Epithelial cell of prostate (primary cell): ENCODE data around the gene SCLT1.

Source experiments
- DNase-seq: peaks from one replicate; pipeline ENCODE4 v3.0.0-alpha.2; 2011; ENCODE audit warnings: low read depth, low spot score
- H3K27ac ChIP-seq: fragments of 450-650 bp; 2 replicates; pipeline ENCODE4 v1.5.1; 2017; ENCODE audit warnings: mild to moderate bottlenecking

SCLT1 gene

DNA sequence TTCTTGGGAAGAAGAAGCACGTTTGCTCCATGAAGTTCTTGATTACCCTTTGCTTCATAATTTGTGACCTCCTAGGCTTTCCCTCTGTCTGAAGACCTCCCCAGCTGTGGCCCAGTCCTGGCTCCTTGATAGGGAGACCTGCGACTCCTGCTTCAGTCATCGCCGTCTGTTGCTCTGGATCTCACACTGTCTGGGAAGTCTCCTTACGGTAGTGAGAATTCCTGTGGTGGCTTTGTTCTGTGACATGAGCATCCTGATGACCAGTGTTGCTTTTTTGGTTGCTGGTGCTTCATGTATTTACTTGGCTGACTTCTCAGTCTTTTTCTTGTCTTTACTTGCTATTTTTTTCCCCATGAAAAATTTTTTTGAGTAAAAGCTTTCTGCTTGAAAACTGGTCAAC is 239.6 kb downstream of the SCLT1 start:
- no peak for DNase-seq
- no peak overlapping the region for H3K27ac ChIP-seq

DNA sequence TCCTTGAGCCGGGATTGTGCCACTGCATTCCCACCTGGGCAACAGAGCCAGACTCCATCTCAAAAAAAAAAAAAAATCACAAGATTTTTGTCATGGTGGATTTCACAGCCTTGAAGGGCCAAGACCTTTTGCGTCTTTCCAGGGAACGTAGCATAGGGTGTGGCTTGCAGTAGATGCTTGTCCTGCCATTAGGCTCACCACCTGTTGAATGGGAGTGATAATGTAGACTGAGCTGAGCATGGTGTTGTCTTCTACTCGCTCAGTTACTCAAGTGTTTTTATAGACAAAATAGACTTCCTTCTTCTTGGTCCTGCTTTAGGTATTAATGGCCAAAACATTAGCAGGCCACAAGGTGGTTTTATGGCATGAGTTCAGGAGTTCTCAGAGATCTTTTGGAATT is 243.1 kb downstream of the SCLT1 start:
- no peak overlapping the region for H3K27ac ChIP-seq
- DNase-seq: no peak

DNA sequence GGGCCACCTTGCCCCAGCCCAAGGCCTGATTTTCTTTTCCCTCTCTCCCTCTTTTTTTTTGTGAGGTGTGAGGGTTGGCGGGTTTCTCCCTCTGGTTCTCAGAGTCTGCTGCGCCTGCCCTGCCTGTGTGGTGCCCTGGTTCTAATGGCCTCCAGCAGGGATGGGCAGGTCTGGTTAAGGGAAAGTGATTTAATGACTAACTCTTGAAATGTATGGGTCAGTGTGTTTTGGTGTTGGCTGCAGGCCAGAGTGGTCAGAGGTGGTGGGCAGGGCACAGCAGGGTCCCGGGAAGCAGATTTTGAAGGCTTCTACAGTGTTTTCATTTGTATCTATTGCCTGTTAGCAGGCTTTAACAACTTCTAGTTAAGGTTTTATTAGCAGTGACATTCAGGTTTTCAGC is 244.9 kb downstream of the SCLT1 start:
- H3K27ac ChIP-seq: no peak overlapping the region
- DNase-seq: no peak

DNA sequence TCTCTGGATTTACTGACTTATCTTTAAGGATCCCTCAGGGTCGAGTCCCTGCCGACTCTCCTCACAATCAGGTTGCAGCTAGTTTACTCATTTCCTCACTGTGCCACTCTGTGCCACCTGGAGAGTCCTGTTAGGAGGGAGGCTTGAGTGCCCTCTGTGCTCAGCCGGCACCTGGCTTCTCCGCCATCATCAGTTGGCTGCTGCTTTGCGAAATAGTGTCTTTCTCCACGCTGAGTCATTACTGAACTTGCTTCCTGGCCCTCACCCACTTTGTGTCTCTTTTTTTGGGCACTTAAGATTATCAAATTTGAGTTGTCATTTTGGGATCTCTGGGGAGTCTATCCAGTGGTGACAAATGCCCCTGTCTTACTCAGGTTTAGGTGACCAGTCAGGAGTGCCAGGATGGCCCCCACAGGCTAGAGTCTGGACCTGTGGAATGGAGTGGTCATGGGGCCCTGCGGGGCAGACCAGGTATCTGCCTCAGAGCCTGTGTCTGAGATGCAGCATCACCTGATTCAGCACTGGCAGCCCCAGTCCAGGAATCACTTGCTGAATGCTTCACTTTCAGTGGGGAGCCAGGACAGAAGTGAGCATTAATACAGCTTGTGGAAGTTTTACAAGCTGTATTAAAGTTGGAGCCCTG is 246.1 kb downstream of the SCLT1 start:
- no peak overlapping the region for H3K27ac ChIP-seq
- no peak for DNase-seq

DNA sequence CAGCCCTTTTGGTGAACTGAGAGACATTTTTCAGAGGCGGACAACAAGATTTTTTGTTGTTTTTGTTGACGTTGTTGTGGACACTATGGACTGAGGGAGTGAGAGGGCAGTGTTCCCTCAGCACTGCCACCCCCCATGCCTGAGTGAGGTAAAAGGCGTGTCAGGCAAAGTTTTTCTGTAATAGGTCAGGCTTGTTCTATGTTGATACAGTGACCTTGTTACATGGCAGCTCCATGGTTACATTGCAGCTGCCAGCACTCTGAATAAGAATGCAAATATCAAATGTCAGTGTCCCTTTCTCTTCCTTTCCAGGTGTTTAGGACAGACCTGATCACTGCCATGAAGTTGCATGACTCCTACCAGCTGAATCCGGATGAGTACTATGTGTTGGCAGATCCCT is 247.3 kb downstream of the SCLT1 start:
- no peak overlapping the region for H3K27ac ChIP-seq
- no peak for DNase-seq

DNA sequence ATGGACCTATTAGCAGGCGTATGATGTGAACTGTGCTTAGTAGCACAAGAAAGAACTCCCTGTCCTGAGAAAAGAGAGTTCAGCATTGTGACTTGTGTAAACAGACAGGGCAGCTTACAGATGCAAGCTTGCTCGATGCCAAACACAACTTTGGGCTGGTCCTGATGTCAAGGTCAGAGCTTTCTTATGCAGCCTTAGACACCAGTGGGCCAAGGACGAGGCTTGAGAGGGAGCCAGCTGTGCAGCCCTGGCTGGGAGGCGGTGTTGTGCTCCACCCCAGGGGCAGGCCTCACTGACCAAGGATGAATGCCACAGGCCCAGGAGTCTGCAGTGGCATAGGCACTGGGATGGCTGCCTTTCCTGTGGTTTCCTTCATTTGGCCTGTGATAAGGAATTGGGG is 248.4 kb downstream of the SCLT1 start:
- no peak for DNase-seq
- H3K27ac ChIP-seq: no peak overlapping the region

DNA sequence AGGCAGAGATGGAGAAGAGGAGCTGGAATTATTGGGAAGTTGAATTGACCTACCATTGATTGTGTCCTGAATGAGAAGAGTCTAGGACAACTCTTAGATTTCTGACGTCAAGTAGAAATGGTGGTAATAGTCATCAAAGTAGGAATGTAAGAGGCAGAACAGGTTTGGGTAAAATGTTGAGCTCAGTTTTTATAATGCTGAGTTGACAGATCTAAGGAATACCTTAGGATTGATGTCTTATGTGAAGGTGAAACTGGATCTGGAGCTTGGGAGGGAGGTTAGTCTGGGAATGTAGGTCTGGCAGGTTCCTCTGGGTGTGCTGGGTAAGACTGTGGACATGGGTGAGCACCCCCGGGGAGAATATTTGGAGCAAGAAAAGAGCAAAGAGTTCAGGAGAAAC is 251.9 kb downstream of the SCLT1 start:
- no peak for DNase-seq
- no peak overlapping the region for H3K27ac ChIP-seq

DNA sequence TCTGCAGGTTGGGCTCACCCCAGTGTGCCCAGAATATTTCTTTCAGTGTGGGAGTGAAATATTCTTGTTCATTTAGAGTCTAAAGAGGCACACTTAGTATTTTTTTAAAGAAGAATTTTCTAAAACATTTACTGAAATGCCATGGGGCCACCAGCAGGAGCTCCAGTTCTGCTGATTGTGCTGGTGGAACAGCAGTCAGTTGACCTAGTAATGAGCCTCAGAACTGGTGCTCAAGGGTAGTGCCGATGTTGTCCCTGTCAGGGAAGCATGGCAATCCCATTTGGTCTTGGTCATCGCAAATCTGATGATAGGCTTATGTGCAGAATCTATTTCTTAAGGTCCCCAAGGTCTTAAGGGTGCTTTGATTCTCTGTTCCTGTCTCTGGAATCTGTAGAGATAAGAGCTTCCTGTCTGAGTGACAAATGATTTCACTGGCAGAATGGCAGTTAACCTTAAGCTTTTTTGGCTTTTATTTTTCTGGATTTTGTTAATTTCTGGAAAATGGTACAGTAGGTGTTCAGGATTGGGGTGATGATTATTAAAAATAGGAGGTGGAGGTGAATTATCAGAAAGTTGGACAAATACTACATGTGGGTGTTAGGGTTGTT is 252.5 kb downstream of the SCLT1 start:
- no peak for DNase-seq
- H3K27ac ChIP-seq: no peak overlapping the region

DNA sequence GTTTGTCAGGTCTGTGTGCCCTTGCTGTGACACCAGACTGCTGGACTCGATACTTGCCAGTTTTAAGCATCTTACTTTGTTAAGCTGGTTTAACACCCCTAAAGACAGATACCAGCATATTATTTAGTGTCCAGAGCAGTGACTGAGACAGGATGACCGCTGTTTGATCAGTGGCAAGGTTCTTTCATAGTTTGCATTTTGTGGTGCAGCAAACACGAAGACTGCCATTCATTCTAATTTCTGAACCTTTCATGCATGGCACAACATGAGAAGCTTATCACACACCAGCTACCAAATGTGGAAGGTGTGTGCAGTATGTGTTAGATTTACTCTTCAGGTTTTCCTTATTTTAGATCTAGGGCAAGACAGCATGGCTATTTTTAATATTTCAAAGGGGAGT is 255.7 kb downstream of the SCLT1 start:
- H3K27ac ChIP-seq: no peak overlapping the region
- DNase-seq: no peak

DNA sequence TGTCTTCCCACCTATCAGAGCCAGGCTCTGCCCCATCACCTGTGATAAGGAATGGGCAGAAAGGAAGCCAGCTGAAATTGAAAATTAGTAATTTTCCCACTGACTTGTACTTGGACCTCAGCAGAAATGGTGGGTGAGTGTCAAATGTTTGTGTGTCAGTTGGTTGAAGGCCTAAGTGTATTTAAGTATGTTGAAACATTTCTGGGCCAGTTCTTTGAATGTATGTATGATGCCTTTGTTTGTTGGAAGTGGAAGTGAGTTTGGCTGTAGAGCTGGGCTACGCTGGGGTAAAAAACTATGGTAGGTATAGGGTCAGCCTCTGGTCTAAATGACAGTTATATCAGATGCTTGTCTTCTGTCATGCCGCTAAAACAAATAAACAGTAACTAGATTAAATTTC is 256.1 kb downstream of the SCLT1 start:
- DNase-seq: no peak
- no peak overlapping the region for H3K27ac ChIP-seq

DNA sequence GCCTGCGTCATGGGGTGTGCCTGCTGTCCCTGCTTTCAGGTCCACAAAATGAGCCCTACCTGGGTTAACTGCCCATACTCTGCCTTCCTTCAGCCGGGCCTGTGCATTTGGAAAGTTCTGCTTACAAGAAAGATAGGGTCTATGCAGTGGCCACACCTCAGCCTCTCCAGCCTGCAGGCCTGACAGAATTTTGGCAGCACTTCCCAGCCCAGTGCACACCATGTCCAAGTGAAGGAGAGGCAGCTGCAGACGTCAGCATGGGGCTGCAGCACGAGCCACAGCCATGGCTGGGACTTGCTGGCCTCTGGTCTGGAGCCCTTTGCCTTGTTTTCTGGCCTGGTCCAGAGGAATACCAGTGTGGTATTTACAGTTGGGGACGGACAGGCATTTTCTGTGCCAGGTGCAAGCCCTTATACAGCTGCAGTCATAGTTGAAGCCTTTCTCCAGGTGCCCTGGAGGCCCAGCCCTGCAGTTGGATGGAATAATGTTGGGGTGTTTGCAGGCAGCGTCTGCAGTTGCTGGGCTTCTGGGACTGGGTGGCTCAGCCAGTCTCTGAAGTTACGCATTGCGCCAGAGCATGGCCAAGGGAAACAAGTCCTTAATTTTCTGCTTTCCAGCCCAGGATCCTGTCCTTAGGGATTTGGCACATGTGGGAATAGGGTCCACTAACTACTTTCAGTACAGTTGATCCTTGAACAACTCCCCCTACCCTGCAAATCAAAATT is 257.7 kb downstream of the SCLT1 start:
- no peak overlapping the region for H3K27ac ChIP-seq

More for the DNA sequence above, 257.7 kb downstream of the SCLT1 start:
- DNase-seq: no peak
